ENCODE data around the gene PKNOX2.

GRCh38 chr11:125274309-125274708 is 109.8 kb downstream of the PKNOX2 start:
- TF ChIP-seq POLR2AphosphoS5 (IDR thresholded peaks at IDR 0.05; ENCODE audit: low read depth, low read length) (no peak), SIN3A (IDR thresholded peaks at IDR 0.05; ENCODE audit: borderline replicate concordance, insufficient read depth, low read length) (no peak), TAF1 (IDR thresholded peaks at IDR 0.05; ENCODE audit: borderline replicate concordance, insufficient read depth, low read length) (no peak), REST (IDR thresholded peaks at IDR 0.05; ENCODE audit: insufficient read depth in 1 of 2, low read depth in 2 of 2, low read length in 2 of 2) (no peak), FOXP2 (optimal IDR thresholded peaks at IDR 0.05; ENCODE audit: borderline replicate concordance, extremely low read depth, extremely low read length, insufficient read depth) (no peak)
